WTC11 (cell line): ENCODE results near the gene SLIT3. TPM values are rescaled to one million over a fixed set of nuclear protein-coding genes. Genes with fewer than 3 reads are reported as not detected.

Experiments
- ATAC-seq: fragments of 200-7000 bp; cut with Tn5 transposase; 2 replicates; pipeline ENCODE4 v1.10.0; 2021; ENCODE audit warnings: mild to moderate bottlenecking, moderate library complexity
- CTCF ChIA-PET: fragments of 300-600 bp; sonication (Branson Sonifier 250); formaldehyde crosslinking; loops from one replicate; lab custom pipeline; 2021; ENCODE audit warnings: antibody characterized with exemption; lab: Charles Lee
- POLR2A ChIA-PET: fragments of 350-600 bp; sonication (Branson Sonifier 250); formaldehyde crosslinking; loops from one replicate; lab custom pipeline; 2021; ENCODE audit warnings: antibody characterized with exemption; lab: Charles Lee
- DNase-seq: peaks from one replicate; pipeline ENCODE4 v3.0.0; 2021; ENCODE audit warnings: low spot score
- H3K27ac Mint-ChIP-seq: 2 replicates; pipeline ENCODE4 v1.8.0; 2021; ENCODE audit warnings: mixed read lengths
- H3K27me3 Mint-ChIP-seq: 2 replicates; pipeline ENCODE4 v1.8.0; 2021; ENCODE audit warnings: low read depth, mild to moderate bottlenecking, moderate library complexity, mixed read lengths
- H3K36me3 Mint-ChIP-seq: 2 replicates; pipeline ENCODE4 v1.8.0; 2021; ENCODE audit warnings: mixed read lengths
- H3K4me1 Mint-ChIP-seq: 2 replicates; pipeline ENCODE4 v1.8.0; 2022; ENCODE audit warnings: mixed read lengths
- H3K4me3 Mint-ChIP-seq: 2 replicates; pipeline ENCODE4 v1.8.0; 2021; ENCODE audit warnings: mild to moderate bottlenecking, moderate library complexity, mixed read lengths
- H3K9me3 Mint-ChIP-seq: 2 replicates; pipeline ENCODE4 v1.8.0; 2021; ENCODE audit warnings: mixed read lengths
- ARID4B ChIP-seq: sonication (generic); formaldehyde crosslinking; IDR thresholded peaks from 2 replicates; pipeline ENCODE4 v1.8.0; 2023; ENCODE audit warnings: missing genetic modification reagents, mild to moderate bottlenecking, borderline replicate concordance
- E2F5 ChIP-seq: sonication (generic); formaldehyde crosslinking; IDR thresholded peaks from 2 replicates; pipeline ENCODE4 v1.8.1; 2022; ENCODE audit warnings: mild to moderate bottlenecking, moderate library complexity, missing genetic modification reagents
- IRF1 ChIP-seq: sonication (generic); formaldehyde crosslinking; IDR thresholded peaks from 2 replicates; pipeline ENCODE4 v1.8.0; 2023; ENCODE audit warnings: missing genetic modification reagents
- IRF2 ChIP-seq: sonication (generic); formaldehyde crosslinking; IDR thresholded peaks from 2 replicates; pipeline ENCODE4 v1.8.0; 2022; ENCODE audit warnings: low read depth, missing genetic modification reagents, borderline replicate concordance
- JAZF1 ChIP-seq: fragments of 250-450 bp; sonication (Bioruptor Pico); IDR thresholded peaks from 2 replicates; pipeline ENCODE4 v1.9.0; 2021; ENCODE audit warnings: moderate library complexity, mild to moderate bottlenecking, inconsistent platforms
- JUN ChIP-seq: sonication (generic); formaldehyde crosslinking; IDR thresholded peaks from 2 replicates; pipeline ENCODE4 v1.8.0; 2023; ENCODE audit warnings: mild to moderate bottlenecking, missing genetic modification reagents
- KAT7 ChIP-seq: sonication (generic); formaldehyde crosslinking; IDR thresholded peaks from 2 replicates; pipeline ENCODE4 v1.8.1; 2023; ENCODE audit warnings: missing genetic modification reagents, mild to moderate bottlenecking, borderline replicate concordance
- NFYB ChIP-seq: sonication (generic); formaldehyde crosslinking; conservative IDR thresholded peaks from 2 replicates; pipeline ENCODE4 v1.8.0; 2022; ENCODE audit warnings: low read depth, missing genetic modification reagents
- NR3C1 ChIP-seq: sonication (generic); formaldehyde crosslinking; conservative IDR thresholded peaks from 2 replicates; pipeline ENCODE4 v1.8.1; 2023; ENCODE audit warnings: low read depth, mild to moderate bottlenecking, missing genetic modification reagents
- PRRX2 ChIP-seq: fragments of 250-450 bp; sonication (Bioruptor Pico); IDR thresholded peaks from 2 replicates; pipeline ENCODE4 v1.8.0; 2021; ENCODE audit warnings: mild to moderate bottlenecking
- ZNF416 ChIP-seq: fragments of 250-450 bp; sonication (Bioruptor Pico); IDR thresholded peaks from 2 replicates; pipeline ENCODE4 v1.9.0; 2021; ENCODE audit warnings: mild to moderate bottlenecking, inconsistent platforms
- total RNA-seq: library from RNA; stranded (reverse); gene quantifications from 3 replicates; pipeline ENCODE4 v1.2.3, GENCODE V29; 2021
- TF ChIP-seq, protein P1 (sequence below): sonication (generic); formaldehyde crosslinking; IDR thresholded peaks from 2 replicates; pipeline ENCODE4 v1.8.1; 2023; ENCODE audit warnings: mild to moderate bottlenecking, missing genetic modification reagents, borderline replicate concordance
- TF ChIP-seq, protein P2 (sequence below): fragments of 250-450 bp; sonication (Bioruptor Pico); IDR thresholded peaks from 2 replicates; pipeline ENCODE4 v1.8.0; 2021; ENCODE audit warnings: mild to moderate bottlenecking
- TF ChIP-seq, protein P3 (sequence below): fragments of 250-450 bp; sonication (Bioruptor Pico); IDR thresholded peaks from 2 replicates; pipeline ENCODE4 v2.1.2; 2022; ENCODE audit warnings: mild to moderate bottlenecking, moderate library complexity
- TF ChIP-seq, protein P4 (sequence below): sonication (generic); formaldehyde crosslinking; IDR thresholded peaks from 2 replicates; pipeline ENCODE4 v1.8.0; 2023; ENCODE audit warnings: mild to moderate bottlenecking, missing genetic modification reagents
- TF ChIP-seq, protein P5 (sequence below): fragments of 250-450 bp; sonication (Bioruptor Pico); conservative IDR thresholded peaks from 2 replicates; pipeline ENCODE4 v1.9.0; 2021; ENCODE audit warnings: mild to moderate bottlenecking

SLIT3 gene
- total RNA-seq, 1 experiment from 2014 or later: 1.9 TPM

- no peak for DNase-seq
- H3K9me3 Mint-ChIP-seq: no peaks in the 10 kb centered on the region
- no peak for ATAC-seq
- H3K4me3 Mint-ChIP-seq: no peak overlapping the region
- TF ChIP-seq NFYB (CRISPR knock-in tag) (no peak), JUN (CRISPR knock-in tag) (no peak), NR3C1 (CRISPR knock-in tag) (no peak), IRF1 (no peak), E2F5 (CRISPR knock-in tag) (no peak)
- TF ChIP-seq, protein P1, sequence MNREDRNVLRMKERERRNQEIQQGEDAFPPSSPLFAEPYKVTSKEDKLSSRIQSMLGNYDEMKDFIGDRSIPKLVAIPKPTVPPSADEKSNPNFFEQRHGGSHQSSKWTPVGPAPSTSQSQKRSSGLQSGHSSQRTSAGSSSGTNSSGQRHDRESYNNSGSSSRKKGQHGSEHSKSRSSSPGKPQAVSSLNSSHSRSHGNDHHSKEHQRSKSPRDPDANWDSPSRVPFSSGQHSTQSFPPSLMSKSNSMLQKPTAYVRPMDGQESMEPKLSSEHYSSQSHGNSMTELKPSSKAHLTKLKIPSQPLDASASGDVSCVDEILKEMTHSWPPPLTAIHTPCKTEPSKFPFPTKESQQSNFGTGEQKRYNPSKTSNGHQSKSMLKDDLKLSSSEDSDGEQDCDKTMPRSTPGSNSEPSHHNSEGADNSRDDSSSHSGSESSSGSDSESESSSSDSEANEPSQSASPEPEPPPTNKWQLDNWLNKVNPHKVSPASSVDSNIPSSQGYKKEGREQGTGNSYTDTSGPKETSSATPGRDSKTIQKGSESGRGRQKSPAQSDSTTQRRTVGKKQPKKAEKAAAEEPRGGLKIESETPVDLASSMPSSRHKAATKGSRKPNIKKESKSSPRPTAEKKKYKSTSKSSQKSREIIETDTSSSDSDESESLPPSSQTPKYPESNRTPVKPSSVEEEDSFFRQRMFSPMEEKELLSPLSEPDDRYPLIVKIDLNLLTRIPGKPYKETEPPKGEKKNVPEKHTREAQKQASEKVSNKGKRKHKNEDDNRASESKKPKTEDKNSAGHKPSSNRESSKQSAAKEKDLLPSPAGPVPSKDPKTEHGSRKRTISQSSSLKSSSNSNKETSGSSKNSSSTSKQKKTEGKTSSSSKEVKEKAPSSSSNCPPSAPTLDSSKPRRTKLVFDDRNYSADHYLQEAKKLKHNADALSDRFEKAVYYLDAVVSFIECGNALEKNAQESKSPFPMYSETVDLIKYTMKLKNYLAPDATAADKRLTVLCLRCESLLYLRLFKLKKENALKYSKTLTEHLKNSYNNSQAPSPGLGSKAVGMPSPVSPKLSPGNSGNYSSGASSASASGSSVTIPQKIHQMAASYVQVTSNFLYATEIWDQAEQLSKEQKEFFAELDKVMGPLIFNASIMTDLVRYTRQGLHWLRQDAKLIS: no peak
- H3K27me3 Mint-ChIP-seq: no peaks in the 10 kb centered on the region
- CTCF ChIA-PET: interaction anchor here (1.4 kb wide), 1 partner anchor 9 kb away, joined by 3 read pairs; no protein-coding TSS in a partner anchor
- H3K36me3 Mint-ChIP-seq: no peaks in the 10 kb centered on the region
- H3K4me1 Mint-ChIP-seq: peaks cover 27% of the 10 kb centered on the region
- POLR2A ChIA-PET: no interaction called here
- no peak overlapping the region for H3K27ac Mint-ChIP-seq
Observed at GRCh38 chr5:168978015-168978414, 322.9 kb downstream of the SLIT3 start.

DNA sequence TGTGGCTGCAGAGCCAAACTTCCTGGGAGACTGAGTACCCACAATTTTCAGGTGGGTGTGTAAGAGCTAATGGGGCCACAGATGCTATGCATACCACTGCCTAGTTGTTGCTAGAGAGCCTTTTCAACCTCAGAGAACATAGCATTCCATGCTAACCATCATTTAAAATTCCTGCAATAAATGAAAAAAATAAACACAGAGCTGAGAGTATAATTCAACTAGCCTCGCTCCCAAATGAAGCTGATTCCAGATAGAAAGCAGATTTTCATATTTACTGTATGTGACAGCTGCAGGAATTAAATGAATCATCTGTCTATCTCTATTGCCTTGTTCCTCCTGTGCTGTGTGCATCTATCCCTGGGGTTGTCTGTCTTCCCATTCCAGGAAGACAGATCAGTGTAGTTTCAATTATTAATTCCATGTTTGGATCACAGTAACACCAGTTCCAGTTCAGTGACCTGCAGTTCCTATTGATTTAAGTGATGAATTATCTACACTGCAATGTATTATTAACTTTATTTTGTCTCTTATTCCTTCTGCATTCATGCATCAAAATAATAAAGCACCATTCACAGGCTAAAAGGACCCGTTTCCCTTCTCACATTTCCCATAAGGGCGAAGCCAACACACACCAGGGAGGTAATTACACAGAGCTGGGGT is 324.5 kb downstream of the SLIT3 start:
- Mint-ChIP-seq H3K27me3 (no peaks in the 10 kb centered on the region), H3K4me1 (peaks cover 21% of the 10 kb centered on the region), H3K27ac (no peak overlapping the region), H3K36me3 (no peaks in the 10 kb centered on the region), H3K4me3 (no peak overlapping the region), H3K9me3 (no peaks in the 10 kb centered on the region)
- no peak for ATAC-seq
- ChIA-PET CTCF (interaction anchor here (1.1 kb wide), 1 partner anchor 11 kb away, joined by 6 read pairs; no protein-coding TSS in a partner anchor), POLR2A (no interaction called here)
- no peak for DNase-seq
- TF ChIP-seq PRRX2 (CRISPR knock-in tag): no peak
- no peak for TF ChIP-seq IRF2 (CRISPR knock-in tag)
- TF ChIP-seq, protein P2, sequence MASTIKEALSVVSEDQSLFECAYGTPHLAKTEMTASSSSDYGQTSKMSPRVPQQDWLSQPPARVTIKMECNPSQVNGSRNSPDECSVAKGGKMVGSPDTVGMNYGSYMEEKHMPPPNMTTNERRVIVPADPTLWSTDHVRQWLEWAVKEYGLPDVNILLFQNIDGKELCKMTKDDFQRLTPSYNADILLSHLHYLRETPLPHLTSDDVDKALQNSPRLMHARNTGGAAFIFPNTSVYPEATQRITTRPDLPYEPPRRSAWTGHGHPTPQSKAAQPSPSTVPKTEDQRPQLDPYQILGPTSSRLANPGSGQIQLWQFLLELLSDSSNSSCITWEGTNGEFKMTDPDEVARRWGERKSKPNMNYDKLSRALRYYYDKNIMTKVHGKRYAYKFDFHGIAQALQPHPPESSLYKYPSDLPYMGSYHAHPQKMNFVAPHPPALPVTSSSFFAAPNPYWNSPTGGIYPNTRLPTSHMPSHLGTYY (CRISPR knock-in tag): no peak
- TF ChIP-seq, protein P3, sequence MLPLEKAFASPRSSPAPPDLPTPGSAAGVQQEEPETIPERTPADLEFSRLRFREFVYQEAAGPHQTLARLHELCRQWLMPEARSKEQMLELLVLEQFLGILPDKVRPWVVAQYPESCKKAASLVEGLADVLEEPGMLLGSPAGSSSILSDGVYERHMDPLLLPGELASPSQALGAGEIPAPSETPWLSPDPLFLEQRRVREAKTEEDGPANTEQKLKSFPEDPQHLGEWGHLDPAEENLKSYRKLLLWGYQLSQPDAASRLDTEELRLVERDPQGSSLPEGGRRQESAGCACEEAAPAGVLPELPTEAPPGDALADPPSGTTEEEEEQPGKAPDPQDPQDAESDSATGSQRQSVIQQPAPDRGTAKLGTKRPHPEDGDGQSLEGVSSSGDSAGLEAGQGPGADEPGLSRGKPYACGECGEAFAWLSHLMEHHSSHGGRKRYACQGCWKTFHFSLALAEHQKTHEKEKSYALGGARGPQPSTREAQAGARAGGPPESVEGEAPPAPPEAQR: no peak
- TF ChIP-seq, protein P4, sequence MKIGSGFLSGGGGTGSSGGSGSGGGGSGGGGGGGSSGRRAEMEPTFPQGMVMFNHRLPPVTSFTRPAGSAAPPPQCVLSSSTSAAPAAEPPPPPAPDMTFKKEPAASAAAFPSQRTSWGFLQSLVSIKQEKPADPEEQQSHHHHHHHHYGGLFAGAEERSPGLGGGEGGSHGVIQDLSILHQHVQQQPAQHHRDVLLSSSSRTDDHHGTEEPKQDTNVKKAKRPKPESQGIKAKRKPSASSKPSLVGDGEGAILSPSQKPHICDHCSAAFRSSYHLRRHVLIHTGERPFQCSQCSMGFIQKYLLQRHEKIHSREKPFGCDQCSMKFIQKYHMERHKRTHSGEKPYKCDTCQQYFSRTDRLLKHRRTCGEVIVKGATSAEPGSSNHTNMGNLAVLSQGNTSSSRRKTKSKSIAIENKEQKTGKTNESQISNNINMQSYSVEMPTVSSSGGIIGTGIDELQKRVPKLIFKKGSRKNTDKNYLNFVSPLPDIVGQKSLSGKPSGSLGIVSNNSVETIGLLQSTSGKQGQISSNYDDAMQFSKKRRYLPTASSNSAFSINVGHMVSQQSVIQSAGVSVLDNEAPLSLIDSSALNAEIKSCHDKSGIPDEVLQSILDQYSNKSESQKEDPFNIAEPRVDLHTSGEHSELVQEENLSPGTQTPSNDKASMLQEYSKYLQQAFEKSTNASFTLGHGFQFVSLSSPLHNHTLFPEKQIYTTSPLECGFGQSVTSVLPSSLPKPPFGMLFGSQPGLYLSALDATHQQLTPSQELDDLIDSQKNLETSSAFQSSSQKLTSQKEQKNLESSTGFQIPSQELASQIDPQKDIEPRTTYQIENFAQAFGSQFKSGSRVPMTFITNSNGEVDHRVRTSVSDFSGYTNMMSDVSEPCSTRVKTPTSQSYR (CRISPR knock-in tag): no peak
- TF ChIP-seq ZNF416 (CRISPR knock-in tag): no peak
- TF ChIP-seq JAZF1: no peak
- no peak for TF ChIP-seq KAT7 (CRISPR knock-in tag)
- TF ChIP-seq, protein P5, sequence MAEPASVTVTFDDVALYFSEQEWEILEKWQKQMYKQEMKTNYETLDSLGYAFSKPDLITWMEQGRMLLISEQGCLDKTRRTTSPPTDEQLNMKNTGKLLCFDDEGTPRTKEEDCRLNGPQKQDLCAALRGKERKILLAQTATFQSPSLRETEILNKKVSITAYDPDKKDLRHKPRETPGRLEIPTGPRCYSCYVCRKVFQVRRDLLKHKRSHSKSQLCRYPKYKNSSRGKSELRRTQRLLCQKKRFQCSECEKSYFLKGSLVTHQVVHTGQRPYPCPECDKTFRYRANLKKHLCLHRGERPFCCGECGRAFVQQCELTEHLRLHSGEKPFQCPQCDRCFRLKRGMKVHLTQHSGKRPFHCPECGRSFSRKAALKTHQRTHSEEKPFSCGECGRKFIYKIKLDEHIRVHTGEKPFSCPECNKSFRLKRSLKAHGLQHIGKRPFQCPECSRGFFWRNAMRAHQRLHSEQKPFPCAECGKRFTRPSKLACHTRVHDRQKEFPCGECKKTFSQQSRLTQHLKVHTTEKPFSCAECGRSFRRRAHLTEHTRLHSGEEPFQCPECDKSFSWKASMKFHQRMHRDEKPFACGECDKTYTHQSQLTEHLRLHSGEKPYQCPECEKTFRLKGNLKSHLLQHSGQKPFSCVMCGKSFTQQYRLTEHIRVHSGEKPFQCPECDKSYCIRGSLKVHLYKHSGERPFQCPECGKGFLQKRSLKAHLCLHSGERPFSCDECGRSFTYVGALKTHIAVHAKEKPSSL (CRISPR knock-in tag): no peak
- no peak for TF ChIP-seq ARID4B (CRISPR knock-in tag)
